Skeletal muscle tissue (tissue), 4 donors: ENCODE measurements around the gene JMJD7. TPM values are rescaled to one million over a fixed set of nuclear protein-coding genes. Genes with fewer than 3 reads are reported as not detected.

ENCODE experiments used
- H3K27ac ChIP-seq: one replicate; pipeline ENCODE4 v1.7.0; 2013; ENCODE audit warnings: mild to moderate bottlenecking, low read depth, low read length, inconsistent platforms
- H3K27me3 ChIP-seq, 3 donors: one replicate each; pipeline ENCODE4 v1.7.0; 2013; ENCODE audit warnings: low read length in 3 of 3; ENCODE audit not compliant: control insufficient read depth in 3 of 3, insufficient read depth in 3 of 3
- H3K36me3 ChIP-seq, 3 donors: one replicate each; pipeline ENCODE4 v1.7.0; 2013; ENCODE audit warnings: low read length in 3 of 3; ENCODE audit not compliant: control insufficient read depth in 3 of 3, insufficient read depth in 3 of 3
- H3K4me1 ChIP-seq, 3 donors: one replicate each; pipeline ENCODE4 v1.7.0; 2013; ENCODE audit warnings: low read length in 3 of 3, mild to moderate bottlenecking in 3 of 3; ENCODE audit not compliant: control insufficient read depth in 3 of 3, insufficient read depth in 3 of 3
- H3K4me3 ChIP-seq, 3 donors: one replicate each; pipeline ENCODE4 v1.7.0; 2013; ENCODE audit warnings: low read length in 3 of 3
- H3K9ac ChIP-seq, 3 donors: one replicate each; pipeline ENCODE4 v1.7.0; 2013; ENCODE audit warnings: low read length in 3 of 3, mild to moderate bottlenecking in 3 of 3, moderate library complexity in 2 of 3, low read depth in 1 of 3
- H3K9me3 ChIP-seq, 3 donors: one replicate each; pipeline ENCODE4 v1.7.0; 2013; ENCODE audit warnings: low read length in 3 of 3; ENCODE audit not compliant: control insufficient read depth in 3 of 3
- total RNA-seq: library from RNA; depleted of rRNA; stranded (reverse); fragments of >200 nt; gene quantifications from one replicate; pipeline ENCODE4 v1.2.3, GENCODE V29; 2014
- donor health status: Osteomylitis.

JMJD7 gene
- total RNA-seq, 1 donor from 2014 or later = 1.0 TPM

- Histone ChIP-seq H3K4me3 (no peak overlapping the region), H3K9me3 (no peaks in the 10 kb centered on the region), H3K36me3 (no peaks in the 10 kb centered on the region), H3K4me1 (no peaks in the 10 kb centered on the region), H3K27me3 (peaks cover 14 to 51% (median 42%) of the 10 kb centered on the region in 3 donors), H3K27ac (no peak overlapping the region), H3K9ac (no peak overlapping the region)
Measured at GRCh38 chr15:41856262-41856661, 28.4 kb downstream of the JMJD7 start.

GRCh38 chr15:41856716-41857115 is 28.8 kb downstream of the JMJD7 start:
- H3K4me3 ChIP-seq = no peak overlapping the region
- H3K27ac ChIP-seq = no peak overlapping the region
- peaks cover 12 to 48% (median 42%) of the 10 kb centered on the region in 3 donors for H3K27me3 ChIP-seq
- H3K9me3 ChIP-seq = no peaks in the 10 kb centered on the region
- H3K9ac ChIP-seq = no peak overlapping the region
- no peaks in the 10 kb centered on the region for H3K36me3 ChIP-seq
- H3K4me1 ChIP-seq = no peaks in the 10 kb centered on the region

GRCh38 chr15:41857316-41857715 is 29.4 kb downstream of the JMJD7 start:
- H3K27ac ChIP-seq = no peak overlapping the region
- peaks cover 6 to 42% (median 40%) of the 10 kb centered on the region in 3 donors for H3K27me3 ChIP-seq
- H3K9ac ChIP-seq = no peak overlapping the region
- H3K9me3 ChIP-seq = no peaks in the 10 kb centered on the region
- no peak overlapping the region for H3K4me3 ChIP-seq
- no peaks in the 10 kb centered on the region for H3K4me1 ChIP-seq
- no peaks in the 10 kb centered on the region for H3K36me3 ChIP-seq

DNA sequence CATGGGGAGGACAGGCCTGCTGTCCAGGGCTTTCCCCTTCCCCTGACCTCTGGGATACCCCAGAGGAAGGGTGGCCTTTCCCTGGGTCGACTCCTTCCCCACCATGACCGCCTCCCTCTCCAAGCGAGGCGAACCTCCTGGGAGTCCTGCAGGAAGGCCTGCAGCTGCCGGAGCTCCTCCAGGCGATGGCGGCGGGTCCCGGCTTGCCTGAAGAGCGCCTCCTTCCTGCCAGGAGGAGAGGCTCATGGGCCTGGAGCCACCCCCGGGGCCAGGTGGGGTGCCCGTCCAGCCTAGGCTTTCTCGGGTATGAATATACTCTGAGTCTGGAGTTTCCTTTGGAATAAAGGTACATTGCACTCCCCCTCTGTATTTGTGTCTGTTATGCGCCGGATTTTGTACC is 30.9 kb downstream of the JMJD7 start:
- no peaks in the 10 kb centered on the region for H3K4me1 ChIP-seq
- no peak overlapping the region for H3K9ac ChIP-seq
- H3K27ac ChIP-seq = no peak overlapping the region
- H3K4me3 ChIP-seq = no peak overlapping the region
- H3K9me3 ChIP-seq = no peaks in the 10 kb centered on the region
- H3K27me3 ChIP-seq = peaks cover 2 to 30% (median 27%) of the 10 kb centered on the region in 3 donors
- H3K36me3 ChIP-seq = no peaks in the 10 kb centered on the region

- H3K4me1 ChIP-seq = no peaks in the 10 kb centered on the region
- H3K9ac ChIP-seq = no peak overlapping the region
- no peak overlapping the region for H3K4me3 ChIP-seq
- no peaks in the 10 kb centered on the region for H3K36me3 ChIP-seq
- peaks cover 0 to 23% (median 17%) of the 10 kb centered on the region in 3 donors for H3K27me3 ChIP-seq
- no peaks in the 10 kb centered on the region for H3K9me3 ChIP-seq
- H3K27ac ChIP-seq = no peak overlapping the region
Measured at GRCh38 chr15:41860049-41860828, 32.3 kb downstream of the JMJD7 start.

DNA sequence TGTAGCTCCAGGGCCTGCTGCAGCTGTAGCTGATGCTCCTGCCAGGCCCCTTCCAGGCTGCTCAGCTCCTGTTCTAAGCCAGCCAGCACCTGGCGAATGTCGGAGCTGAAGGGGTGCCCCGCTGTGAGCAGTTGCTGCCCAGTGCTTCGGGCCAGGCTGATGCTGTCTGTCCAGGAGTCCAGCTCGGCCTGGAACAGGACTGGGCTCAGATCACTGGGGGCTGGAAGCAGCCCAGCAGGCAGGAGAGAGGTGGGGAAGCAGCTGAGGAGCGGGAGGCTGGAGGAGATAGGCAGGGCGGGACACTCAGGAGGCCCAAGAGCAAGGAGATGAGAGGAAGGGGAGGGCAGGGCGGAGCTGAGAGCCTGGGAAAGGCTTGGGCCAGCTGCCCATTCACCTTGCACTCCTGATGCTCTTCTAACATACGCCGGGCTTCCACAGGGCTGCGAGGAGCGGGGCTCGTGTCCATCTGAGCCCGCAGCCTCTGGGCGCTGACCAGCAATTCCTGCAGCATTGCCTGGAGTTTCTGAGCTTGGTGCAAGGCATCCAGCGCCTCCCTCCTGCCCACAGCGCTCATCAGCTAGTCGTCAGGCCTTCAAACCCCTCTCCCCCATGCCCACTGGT is 34.0 kb downstream of the JMJD7 start:
- no peak overlapping the region for H3K4me3 ChIP-seq
- H3K27ac ChIP-seq = no peak overlapping the region
- H3K27me3 ChIP-seq = peaks cover 0 to 10% (median 7%) of the 10 kb centered on the region in 3 donors

GRCh38 chr15:41862515-41863116 is 34.7 kb downstream of the JMJD7 start:
- peaks cover 0 to 6% (median 5%) of the 10 kb centered on the region in 3 donors for H3K27me3 ChIP-seq
- no peaks in the 10 kb centered on the region for H3K9me3 ChIP-seq
- no peak overlapping the region for H3K9ac ChIP-seq
- H3K4me3 ChIP-seq = no peak overlapping the region
- no peaks in the 10 kb centered on the region for H3K4me1 ChIP-seq
- no peak overlapping the region for H3K27ac ChIP-seq
- H3K36me3 ChIP-seq = no peaks in the 10 kb centered on the region

More for the DNA sequence above, 34.0 kb downstream of the JMJD7 start:
- H3K36me3 ChIP-seq = no peaks in the 10 kb centered on the region
- H3K9ac ChIP-seq = no peak overlapping the region
- H3K4me1 ChIP-seq = no peaks in the 10 kb centered on the region
- no peaks in the 10 kb centered on the region for H3K9me3 ChIP-seq

GRCh38 chr15:41865490-41866055 is 37.7 kb downstream of the JMJD7 start:
- no peak overlapping the region for H3K27ac ChIP-seq
- peaks cover 0 to 4% (median 0%) of the 10 kb centered on the region in 3 donors for H3K27me3 ChIP-seq
- H3K4me1 ChIP-seq = no peaks in the 10 kb centered on the region
- no peak overlapping the region for H3K9ac ChIP-seq
- H3K36me3 ChIP-seq = no peaks in the 10 kb centered on the region
- H3K9me3 ChIP-seq = no peaks in the 10 kb centered on the region
- H3K4me3 ChIP-seq = no peak overlapping the region

DNA sequence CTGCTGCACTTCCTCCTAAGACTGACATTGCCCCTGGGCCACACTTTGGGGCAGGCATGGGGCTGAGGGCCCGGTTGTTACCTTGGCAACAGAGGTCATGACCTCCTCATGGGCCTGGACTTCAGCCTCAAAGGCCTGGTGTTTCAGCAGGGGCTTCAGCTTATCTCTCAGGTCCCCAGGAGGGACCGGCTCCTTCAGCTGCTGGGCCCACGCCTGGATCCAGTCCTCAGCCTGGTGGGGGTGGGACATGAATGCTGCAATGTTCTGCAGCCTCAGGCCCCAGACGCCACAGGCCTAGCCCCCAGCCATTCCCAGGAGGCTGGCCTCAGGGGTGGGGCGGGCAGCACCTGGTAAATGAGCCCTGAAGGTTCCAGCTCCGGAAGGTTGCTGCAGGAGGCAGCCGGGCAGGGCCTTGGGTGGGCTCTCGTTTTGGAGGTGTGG is 38.4 kb downstream of the JMJD7 start:
- Histone ChIP-seq H3K9me3 (no peaks in the 10 kb centered on the region), H3K9ac (no peak overlapping the region), H3K36me3 (no peaks in the 10 kb centered on the region), H3K27ac (no peak overlapping the region), H3K27me3 (peaks cover 0 to 4% (median 0%) of the 10 kb centered on the region in 3 donors), H3K4me3 (no peak overlapping the region), H3K4me1 (no peaks in the 10 kb centered on the region)
